ENCODE data around the gene IPO11.

The IPO11 gene

DNA sequence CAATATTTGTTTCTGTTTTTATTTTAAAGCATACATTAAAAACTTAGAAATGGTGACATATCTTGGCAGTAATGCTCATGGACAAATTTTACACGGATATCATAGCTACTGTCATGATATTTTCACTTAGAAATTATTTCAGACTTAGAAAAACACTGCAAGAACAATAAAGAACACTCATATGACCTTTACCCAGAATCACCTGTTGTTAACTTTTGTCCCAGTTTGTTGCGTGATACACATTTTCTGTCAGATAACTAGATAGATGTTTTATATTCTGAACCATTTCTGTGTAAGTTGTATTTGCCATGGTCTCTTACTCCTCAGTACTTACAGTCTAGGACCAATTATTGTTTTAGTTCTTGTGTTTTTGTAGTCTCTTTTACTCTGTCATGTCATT lies 162.5 kb downstream of the IPO11 start:
- no peak for DNase-seq

DNA sequence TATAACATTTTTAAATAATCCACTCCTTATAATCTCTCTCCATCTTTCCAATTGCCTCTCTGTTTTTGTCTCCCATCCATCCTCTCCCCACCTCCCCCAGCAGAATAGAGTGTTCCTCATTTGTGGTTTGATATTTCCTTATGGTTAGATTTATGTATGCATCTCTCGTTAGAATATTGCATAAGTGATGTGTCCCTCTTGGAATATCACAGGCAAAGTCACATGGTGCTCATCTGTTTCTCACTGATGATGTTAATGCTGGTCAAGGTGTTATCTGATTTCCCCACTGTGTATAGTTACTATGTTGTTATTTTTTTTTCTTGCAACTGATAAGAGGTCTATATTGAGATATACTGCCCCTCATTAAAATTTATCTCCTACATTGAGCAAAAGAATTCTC lies 162.9 kb downstream of the IPO11 start:
- DNase-seq, result no peak

- no peak for DNase-seq
Observed at GRCh38 chr5:62576570-62577170, 164.1 kb downstream of the IPO11 start.

- no peak for DNase-seq
Observed at GRCh38 chr5:62577488-62577887, 164.9 kb downstream of the IPO11 start.

DNA sequence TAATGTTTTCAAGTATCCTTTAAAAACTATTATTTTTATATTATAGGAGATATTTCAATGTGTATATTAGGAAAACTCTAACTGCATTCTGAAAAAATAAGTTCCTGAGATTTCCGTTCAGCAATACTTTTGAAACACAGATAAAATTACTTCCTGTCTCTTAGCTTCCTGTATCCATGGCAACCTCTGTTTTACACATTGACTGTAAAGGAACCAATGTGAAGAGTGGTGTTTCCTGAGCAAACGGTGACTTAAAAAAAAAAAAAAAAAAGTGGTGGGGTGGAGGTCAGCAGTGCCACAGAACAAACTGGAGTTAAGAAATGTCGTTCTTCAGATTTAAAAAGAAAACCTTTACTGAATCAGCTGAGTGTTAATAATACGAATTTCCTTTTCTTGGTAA lies 166.0 kb downstream of the IPO11 start, which contains the start of gene LRRC70:
Gene LRRC70, plus strand, starts transcription at position 280 of the 400 bp plus-strand sequence. CDS start 620 bp downstream, outside the sequence.
- no peak for DNase-seq

DNA sequence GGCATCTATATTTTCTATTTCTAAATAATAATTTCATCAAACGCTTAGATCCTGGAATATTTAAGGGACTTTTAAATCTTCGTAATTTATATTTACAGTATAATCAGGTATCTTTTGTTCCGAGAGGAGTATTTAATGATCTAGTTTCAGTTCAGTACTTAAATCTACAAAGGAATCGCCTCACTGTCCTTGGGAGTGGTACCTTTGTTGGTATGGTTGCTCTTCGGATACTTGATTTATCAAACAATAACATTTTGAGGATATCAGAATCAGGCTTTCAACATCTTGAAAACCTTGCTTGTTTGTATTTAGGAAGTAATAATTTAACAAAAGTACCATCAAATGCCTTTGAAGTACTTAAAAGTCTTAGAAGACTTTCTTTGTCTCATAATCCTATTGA lies 167.2 kb downstream of the IPO11 start:
- no peak for DNase-seq

GRCh38 chr5:62581836-62582597 lies 169.5 kb downstream of the IPO11 start:
- DNase-seq, result no peak

DNA sequence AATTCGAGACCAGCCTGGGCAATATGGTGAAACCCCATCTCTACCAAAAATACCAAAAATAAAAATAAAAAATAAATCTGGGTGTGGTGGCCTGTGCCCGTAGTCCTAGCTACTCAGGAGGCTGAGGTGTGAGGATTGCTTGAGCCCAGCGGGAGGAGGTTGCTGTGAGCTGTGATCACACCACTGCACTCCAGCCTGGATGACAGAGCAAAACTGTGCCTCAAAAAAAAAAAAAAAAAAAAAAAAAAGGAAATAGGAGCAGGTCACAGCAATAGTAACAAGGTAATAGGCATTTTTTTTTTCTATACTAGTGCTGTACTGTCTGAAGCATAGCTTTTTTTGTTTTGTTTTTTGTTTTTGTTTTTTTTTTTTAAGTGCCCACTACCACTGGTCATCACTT lies 171.8 kb downstream of the IPO11 start:
- DNase-seq, result no peak

GRCh38 chr5:62585306-62585705 lies 172.7 kb downstream of the IPO11 start:
- no peak for DNase-seq

- no peak for DNase-seq
Observed at GRCh38 chr5:62585751-62586150, 173.2 kb downstream of the IPO11 start.

GRCh38 chr5:62587737-62588136 lies 175.2 kb downstream of the IPO11 start:
- no peak for DNase-seq

- DNase-seq, result no peak
Observed at GRCh38 chr5:62588668-62589067, 176.1 kb downstream of the IPO11 start.

DNA sequence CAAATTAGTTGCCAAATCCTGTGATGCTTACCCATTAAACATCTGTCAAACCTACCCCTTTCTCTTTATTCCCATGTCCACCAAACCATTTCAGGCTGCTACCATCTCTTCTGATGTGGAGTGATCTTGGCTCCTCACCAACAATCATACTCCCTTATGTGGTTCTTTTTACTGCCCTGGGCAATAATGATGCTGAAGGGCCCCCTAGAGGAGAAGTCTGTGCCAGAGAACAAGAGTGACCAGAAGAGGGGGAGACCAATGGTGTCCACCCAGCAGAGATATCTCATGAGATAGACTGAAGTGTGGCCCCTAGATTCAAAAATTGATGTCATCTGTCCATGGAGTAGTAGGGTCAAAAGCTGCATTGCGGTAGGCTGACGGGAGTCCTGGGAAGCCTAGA lies 176.9 kb downstream of the IPO11 start:
- DNase-seq, result no peak

DNA sequence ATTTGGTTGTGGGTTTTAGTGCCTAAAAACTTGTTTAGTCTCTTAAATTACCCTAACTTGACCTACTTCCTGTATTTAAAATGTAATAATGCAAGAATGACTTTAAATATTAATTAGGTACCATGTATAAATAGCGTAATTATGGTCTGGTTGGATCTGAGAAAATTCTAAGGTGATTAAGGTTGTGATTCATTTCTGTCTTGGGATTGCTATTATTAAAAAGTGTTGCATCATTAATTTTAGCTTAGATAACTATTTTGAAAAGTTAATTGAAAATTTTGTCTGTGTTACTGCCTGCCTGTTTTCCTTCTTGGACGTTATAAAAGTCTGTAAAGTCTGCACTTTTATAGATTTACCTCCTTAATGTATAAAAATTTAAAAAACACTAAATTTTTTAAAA lies 177.8 kb downstream of the IPO11 start:
- DNase-seq, result no peak

GRCh38 chr5:62592558-62592957 lies 180.0 kb downstream of the IPO11 start:
- DNase-seq, result no peak

- no peak for DNase-seq
Observed at GRCh38 chr5:62593331-62593730, 180.8 kb downstream of the IPO11 start.

DNA sequence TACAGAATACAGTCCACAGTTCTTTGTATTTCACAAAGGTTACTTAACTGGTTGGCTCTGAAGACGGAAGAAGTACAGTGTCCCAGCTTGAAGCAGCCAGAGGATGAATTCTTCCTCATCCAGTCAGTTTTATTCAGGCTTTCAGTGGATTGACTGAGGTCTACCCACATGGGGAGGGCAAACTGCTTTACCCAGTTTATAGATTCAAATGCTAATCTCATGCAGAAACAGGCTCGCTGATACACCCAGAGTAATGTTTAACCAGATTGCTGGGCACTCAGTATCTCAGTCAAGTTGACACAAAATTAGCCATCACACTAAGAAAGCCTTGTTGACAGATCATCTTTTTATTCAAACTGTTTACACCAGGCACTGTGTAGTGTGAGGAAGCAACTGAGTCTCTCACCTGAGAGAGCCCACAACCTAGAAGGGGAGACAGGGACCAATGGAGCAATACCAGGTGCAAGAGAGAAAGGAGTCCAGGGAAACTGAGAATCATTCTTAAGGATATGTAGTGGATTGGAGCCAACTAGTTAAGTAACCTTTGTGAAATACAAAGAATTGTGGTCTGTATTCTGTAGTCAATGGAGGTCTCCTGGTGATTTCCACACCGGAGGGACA lies 181.9 kb downstream of the IPO11 start:
- DNase-seq, result no peak

DNA sequence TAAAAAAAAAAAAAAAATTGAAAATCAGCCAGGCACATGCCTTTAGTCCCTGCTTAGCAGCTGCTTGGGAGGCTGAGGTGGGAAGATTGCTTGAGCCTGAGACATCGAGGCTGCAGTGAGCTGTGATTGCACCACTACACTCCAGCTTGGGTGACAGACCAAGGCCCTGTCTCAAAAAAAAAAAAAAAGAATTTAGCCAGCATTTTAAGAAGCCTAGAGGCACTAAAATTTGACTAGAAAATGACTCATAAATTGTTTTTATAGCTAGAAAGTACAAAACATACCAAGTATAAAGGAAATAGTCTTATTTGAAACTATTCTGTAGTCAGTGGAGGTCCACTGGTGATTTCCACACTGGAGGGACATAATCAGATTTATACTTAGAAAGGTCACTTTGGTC lies 183.5 kb downstream of the IPO11 start:
- DNase-seq, result no peak

- DNase-seq, result no peak
Observed at GRCh38 chr5:62596691-62597090, 184.1 kb downstream of the IPO11 start.

- no peak for DNase-seq
Observed at GRCh38 chr5:62597314-62597713, 184.8 kb downstream of the IPO11 start.

DNA sequence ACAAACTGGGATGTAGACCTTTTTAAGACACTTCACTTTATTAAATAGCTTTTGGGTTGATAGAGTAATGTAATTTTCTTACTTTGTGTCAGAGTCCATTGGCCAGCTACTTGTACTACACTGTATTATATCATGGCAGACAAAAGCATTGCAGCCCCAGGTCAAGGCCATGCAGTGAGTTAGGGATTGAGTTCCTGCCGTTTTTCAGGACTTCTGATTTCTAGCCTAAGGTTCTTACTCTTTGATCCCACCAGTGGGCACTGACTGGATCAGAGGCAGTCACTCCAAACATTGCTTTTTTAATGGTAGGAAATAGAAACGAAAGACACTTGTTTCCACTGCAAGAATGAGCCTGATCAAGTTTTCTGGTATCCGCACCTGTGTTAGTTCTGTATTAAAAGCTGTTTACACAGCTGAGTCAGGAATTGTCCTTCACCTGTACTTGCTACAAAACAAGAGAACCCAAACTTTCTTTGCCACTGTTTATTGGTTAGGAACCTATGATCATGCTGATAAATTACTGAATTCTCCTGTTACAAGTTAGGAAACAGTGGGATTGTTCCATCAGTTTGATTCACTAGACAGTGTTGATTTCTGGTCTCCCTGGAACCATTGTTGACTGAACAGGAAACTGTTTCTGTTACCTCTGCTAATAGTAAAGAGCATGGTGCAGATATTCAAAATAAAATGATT lies 188.1 kb downstream of the IPO11 start:
- DNase-seq, result no peak

GRCh38 chr5:62603934-62604333 lies 191.4 kb downstream of the IPO11 start:
- DNase-seq, result no peak

DNA sequence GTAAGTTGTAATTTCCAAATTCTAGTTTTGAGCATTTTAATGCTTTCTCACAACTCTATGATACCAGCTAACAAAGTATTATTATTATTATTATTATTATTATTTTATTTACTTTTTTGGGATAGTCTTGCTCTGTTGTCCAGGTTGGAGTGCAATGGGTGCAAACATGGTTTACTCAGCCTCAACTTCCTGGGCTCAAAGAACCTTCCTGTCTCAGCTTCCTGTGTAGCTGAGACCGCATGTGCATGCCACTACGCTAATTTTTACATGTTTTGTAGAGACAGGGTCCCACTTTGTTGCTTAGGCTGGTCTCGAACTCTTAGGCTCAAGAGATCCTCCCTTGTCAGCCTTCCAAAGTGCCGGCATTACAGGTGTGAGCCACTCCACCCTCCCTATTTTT lies 193.1 kb downstream of the IPO11 start:
- no peak for DNase-seq

DNA sequence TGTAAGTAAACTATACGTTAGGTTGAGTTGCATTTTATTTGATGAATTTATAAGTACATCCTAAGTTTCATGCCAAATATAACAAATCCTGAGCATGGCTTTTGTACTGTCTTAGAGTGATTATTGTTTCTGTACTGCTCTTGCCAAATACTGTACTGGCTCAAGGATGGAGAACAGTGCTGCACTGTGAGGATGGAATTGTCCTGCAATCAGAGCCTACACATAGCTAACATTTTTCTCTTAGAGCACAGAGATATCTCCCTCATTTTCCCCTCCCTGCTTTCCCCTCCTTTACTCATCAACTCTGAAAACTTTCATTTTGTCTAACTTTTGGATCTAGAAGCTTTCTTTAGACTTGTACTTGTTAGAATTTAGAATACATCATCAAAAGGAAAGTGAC lies 194.3 kb downstream of the IPO11 start:
- no peak for DNase-seq

Data from NCI-H510A (cell line).